Heart left ventricle (tissue), 13 donors: ENCODE data around the gene P3H3.

Experiments
- POLR2A ChIP-seq, 2 donors: fragments of 450-650 bp; IDR thresholded peaks; one replicate each; pipeline ENCODE4 v1.6.1; 2017; ENCODE audit warnings: antibody characterized with exemption in 2 of 2, mild to moderate bottlenecking in 2 of 2, moderate library complexity in 2 of 2
- TF ChIP-seq, protein P1 (sequence below), 12 donors: fragments of 200-600 bp; sonication (generic) in 4 of 12; IDR thresholded peaks; one replicate each; pipeline versions ENCODE4 v1.5.0 to v1.8.0; 2018 to 2022; ENCODE audit warnings: antibody characterized with exemption in 12 of 12, mild to moderate bottlenecking in 5 of 12
- donor health status: ischemic (EF 13 %, LVEDD 7.1; RV severe dilation, severe dysfunction).
- donor health status: DM: no; HTN: yes; CAD: no.
- donor health status: DM: no; HTN: no; CAD: no.
- donor health status: ischemic (EF 25% LVEDD 6.9; RV normal size, moderate dysfunction).
- donor health status: ischemic (EF 25% LVEDD 5.7; RV mildly dilated, moderate dysfunction).
- donor health status: ischemic (EF 35%, LVEDD 5.7; RV mildly dilated, moderate dysfunction).
- donor health status: nonischemic (EF 11% LVEDD 7.7; RV severe dilation, severe dysfunction).
- donor health status: DM: yes; HTN: yes; CAD: no.
- donor health status: PGD.
- donor health status: ischemic (EF 29% LVEDD 5.4; RV normal size, mild dysfunction).
- donor health status: nonischemic (EF 23%, LVEDD 6.1; RV moderate dilation, normal function).

DNA sequence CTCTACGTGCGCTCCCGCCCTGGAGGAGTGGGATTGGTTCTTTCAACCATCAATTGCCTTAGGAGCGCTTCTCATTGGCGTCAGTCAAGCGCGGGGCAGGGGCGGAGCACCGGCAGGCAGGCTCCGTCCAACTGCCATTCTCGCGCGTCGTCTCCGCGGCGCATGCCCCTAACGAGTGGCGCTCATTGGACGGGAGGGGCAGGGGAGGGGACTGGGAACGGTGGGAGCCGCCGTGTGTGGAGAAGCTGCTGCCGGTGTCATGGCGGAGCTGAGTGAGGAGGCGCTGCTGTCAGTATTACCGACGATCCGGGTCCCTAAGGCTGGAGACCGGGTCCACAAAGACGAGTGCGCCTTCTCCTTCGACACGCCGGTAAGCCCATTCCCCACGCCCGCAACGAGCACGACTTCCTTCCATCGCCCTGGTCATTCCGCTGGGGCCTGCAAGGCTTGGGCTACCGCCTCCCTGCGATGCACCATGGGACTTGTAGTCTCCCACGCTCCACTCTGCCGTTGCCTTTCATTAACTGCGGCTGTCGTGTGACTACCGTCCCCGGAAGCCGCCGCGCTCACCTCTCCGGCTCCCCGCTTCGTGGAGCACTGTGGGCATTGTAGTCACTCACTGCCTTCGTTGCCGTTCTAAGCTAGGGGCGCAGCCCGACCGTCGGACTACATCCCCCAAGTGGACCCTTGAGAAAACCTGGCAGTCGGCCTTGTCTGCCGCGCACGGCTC, 23.9 kb downstream of the P3H3 start, which contains the start of gene USP5:
- TF ChIP-seq, protein P1, sequence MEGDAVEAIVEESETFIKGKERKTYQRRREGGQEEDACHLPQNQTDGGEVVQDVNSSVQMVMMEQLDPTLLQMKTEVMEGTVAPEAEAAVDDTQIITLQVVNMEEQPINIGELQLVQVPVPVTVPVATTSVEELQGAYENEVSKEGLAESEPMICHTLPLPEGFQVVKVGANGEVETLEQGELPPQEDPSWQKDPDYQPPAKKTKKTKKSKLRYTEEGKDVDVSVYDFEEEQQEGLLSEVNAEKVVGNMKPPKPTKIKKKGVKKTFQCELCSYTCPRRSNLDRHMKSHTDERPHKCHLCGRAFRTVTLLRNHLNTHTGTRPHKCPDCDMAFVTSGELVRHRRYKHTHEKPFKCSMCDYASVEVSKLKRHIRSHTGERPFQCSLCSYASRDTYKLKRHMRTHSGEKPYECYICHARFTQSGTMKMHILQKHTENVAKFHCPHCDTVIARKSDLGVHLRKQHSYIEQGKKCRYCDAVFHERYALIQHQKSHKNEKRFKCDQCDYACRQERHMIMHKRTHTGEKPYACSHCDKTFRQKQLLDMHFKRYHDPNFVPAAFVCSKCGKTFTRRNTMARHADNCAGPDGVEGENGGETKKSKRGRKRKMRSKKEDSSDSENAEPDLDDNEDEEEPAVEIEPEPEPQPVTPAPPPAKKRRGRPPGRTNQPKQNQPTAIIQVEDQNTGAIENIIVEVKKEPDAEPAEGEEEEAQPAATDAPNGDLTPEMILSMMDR (IDR thresholded peaks at IDR 0.05) = peak in 3 of 12 donors; percentile 10 to 32 (median 27)
- TF ChIP-seq POLR2A (IDR thresholded peaks at IDR 0.05) = peak in 1 of 2 donors; percentile 45
